ENCODE data around the gene TLK2.
"Not testable (repeated sequence)": the region's sequence is repeated elsewhere in the genome, so short reads cannot be mapped to it uniquely, and the experiment has no call there.

TLK2 gene

DNA sequence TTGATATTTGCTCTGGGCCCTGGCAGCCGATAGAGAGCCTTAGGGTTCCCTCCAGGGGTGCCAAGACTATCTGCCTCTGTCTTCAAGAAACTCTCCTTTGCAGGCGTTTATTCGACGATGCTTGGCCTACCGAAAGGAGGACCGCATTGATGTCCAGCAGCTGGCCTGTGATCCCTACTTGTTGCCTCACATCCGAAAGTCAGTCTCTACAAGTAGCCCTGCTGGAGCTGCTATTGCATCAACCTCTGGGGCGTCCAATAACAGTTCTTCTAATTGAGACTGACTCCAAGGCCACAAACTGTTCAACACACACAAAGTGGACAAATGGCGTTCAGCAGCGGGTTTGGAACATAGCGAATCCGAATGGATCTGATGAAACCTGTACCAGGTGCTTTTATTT, 133.7 kb downstream of the TLK2 start:
- H3K9ac ChIP-seq (ENCODE audit: low read depth in 1 of 2, low read length in 2 of 2); H3K27ac ChIP-seq (ENCODE audit: low read depth, low read length); H3K27me3 ChIP-seq (ENCODE audit: control insufficient read depth in 1 of 2, insufficient read depth in 2 of 2, low read length in 2 of 2); H3K4me1 ChIP-seq (ENCODE audit: control insufficient read depth in 1 of 2, insufficient read depth in 2 of 2, low read length in 2 of 2); H3K9me3 ChIP-seq (ENCODE audit: control insufficient read depth in 1 of 2, low read length in 2 of 2); H3K4me3 ChIP-seq (ENCODE audit: low read depth in 1 of 2, low read length in 2 of 2): not testable (repeated sequence)
- peaks cover 26 to 61% of the 10 kb centered on the region in 2 donors for H3K36me3 ChIP-seq (ENCODE audit: control insufficient read depth in 1 of 2, insufficient read depth in 2 of 2, low read length in 2 of 2)

DNA sequence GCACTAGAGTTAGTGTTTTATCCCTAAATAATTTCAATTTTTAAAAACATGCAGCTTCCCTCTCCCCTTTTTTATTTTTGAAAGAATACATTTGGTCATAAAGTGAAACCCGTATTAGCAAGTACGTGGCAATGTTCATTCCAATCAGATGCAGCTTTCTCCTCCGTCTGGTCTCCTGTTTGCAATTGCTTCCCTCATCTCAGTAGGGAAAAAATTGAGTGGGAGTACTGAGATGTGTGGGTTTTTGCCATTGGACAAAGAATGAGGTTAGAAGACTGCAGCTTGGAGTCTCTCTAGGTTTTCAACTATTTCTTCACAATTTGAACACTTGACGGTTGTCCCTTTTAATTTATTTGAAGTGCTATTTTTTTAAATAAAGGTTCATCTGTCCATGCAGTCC, 134.5 kb downstream of the TLK2 start:
- H3K4me3 ChIP-seq (ENCODE audit: low read depth in 1 of 2, low read length in 2 of 2); H3K4me1 ChIP-seq (ENCODE audit: control insufficient read depth in 1 of 2, insufficient read depth in 2 of 2, low read length in 2 of 2); H3K9me3 ChIP-seq (ENCODE audit: control insufficient read depth in 1 of 2, low read length in 2 of 2); H3K27me3 ChIP-seq (ENCODE audit: control insufficient read depth in 1 of 2, insufficient read depth in 2 of 2, low read length in 2 of 2); H3K27ac ChIP-seq (ENCODE audit: low read depth, low read length); H3K9ac ChIP-seq (ENCODE audit: low read depth in 1 of 2, low read length in 2 of 2): not testable (repeated sequence)
- H3K36me3 ChIP-seq (ENCODE audit: control insufficient read depth in 1 of 2, insufficient read depth in 2 of 2, low read length in 2 of 2): peaks cover 21 to 55% of the 10 kb centered on the region in 2 donors

DNA sequence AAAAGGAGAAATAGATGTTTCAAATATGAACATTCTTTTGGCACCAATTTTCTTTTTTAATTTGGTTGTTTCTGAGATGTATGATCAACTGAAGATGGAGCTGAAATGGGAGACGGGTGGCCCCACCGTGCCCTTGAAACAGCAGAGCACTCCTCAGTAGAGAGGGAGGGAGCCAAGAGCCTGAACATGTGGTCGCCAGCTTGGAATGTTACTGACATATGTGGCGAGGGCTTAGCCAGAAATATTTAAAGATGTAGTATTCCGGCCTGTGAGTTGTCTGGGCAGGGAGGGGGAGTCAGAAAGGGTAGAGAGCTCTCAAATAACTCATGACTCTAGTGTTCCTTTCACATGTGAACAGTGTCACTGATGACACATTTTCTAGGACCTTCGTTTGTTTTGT, 135.5 kb downstream of the TLK2 start:
- H3K4me3 ChIP-seq (ENCODE audit: low read depth in 1 of 2, low read length in 2 of 2): no peak overlapping the region
- H3K9ac ChIP-seq (ENCODE audit: low read depth in 1 of 2, low read length in 2 of 2): no peak overlapping the region
- peaks cover 14 to 53% of the 10 kb centered on the region in 2 donors for H3K36me3 ChIP-seq (ENCODE audit: control insufficient read depth in 1 of 2, insufficient read depth in 2 of 2, low read length in 2 of 2)
- no peak overlapping the region for H3K27ac ChIP-seq (ENCODE audit: low read depth, low read length)
- H3K9me3 ChIP-seq (ENCODE audit: control insufficient read depth in 1 of 2, low read length in 2 of 2): no peaks in the 10 kb centered on the region
- no peaks in the 10 kb centered on the region for H3K4me1 ChIP-seq (ENCODE audit: control insufficient read depth in 1 of 2, insufficient read depth in 2 of 2, low read length in 2 of 2)
- H3K27me3 ChIP-seq (ENCODE audit: control insufficient read depth in 1 of 2, insufficient read depth in 2 of 2, low read length in 2 of 2): no peaks in the 10 kb centered on the region

DNA sequence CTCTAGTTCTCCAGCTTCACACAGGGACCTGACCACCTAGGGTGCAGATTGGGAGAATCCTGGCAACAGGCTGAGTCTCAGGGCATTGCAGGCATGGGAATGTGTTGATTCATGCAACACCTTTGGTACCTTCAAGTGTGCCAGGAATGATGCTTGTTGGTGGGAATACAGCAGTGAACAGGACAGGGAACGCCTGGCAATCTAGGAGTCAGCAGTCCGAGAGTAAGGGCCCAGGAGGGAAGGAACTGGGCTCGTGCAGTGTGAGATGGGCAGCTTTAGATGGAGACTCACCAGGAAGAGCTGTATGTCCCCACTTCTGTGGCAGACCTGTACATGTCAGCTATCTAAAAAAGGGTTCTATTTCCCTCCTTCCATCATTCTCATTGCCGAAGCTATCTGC, 136.9 kb downstream of the TLK2 start:
- Histone ChIP-seq H3K27ac (ENCODE audit: low read depth, low read length) (no peak overlapping the region), H3K4me3 (ENCODE audit: low read depth in 1 of 2, low read length in 2 of 2) (no peak overlapping the region), H3K9ac (ENCODE audit: low read depth in 1 of 2, low read length in 2 of 2) (no peak overlapping the region), H3K36me3 (ENCODE audit: control insufficient read depth in 1 of 2, insufficient read depth in 2 of 2, low read length in 2 of 2) (peaks cover 8 to 39% of the 10 kb centered on the region in 2 donors), H3K9me3 (ENCODE audit: control insufficient read depth in 1 of 2, low read length in 2 of 2) (no peaks in the 10 kb centered on the region), H3K27me3 (ENCODE audit: control insufficient read depth in 1 of 2, insufficient read depth in 2 of 2, low read length in 2 of 2) (no peaks in the 10 kb centered on the region), H3K4me1 (ENCODE audit: control insufficient read depth in 1 of 2, insufficient read depth in 2 of 2, low read length in 2 of 2) (no peaks in the 10 kb centered on the region)

DNA sequence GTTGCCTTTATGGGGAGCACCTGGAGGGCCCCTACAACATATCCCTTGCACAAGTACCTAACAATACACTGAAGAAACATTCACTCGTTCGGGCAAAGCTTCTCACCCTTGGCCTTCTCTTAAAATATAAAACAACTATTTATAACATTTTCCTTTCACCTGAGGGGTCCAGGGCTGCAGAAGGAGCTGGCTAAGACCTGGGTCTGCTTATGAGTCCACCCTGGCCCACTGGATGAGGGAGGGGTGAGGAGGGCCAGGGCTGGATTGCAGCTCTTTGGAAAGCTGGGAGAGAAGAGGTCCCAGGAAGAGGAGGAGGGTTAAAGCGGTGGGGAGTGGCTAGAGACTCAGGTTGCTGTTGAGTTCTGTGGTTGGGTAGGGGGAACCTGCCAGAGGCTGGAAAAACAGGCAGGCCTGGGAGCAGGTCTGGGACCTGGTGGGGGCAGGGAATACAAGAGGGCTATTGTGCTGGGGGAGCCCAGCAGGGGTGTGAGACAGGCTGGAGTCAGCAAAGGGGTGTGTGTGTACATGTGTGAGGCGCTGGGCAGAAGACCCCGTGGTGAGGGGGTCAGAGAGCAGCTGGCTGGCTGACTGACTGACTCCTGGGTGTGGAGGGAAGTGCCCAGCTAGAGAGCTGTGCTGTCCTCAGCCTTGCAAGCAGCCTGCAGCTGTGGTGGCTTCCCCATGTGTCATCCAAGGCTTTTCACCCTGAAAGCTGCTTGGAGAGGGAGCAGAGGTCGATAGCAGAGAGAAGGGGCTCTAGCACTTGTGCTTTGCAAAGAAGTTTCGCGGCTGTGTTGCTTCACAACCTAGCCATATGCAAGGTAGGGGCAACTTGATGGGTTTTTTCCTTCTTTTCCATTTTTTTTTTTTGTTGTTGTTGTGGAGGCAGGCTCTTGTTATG, 138.6 kb downstream of the TLK2 start:
- no peak overlapping the region for H3K9ac ChIP-seq (ENCODE audit: low read depth in 1 of 2, low read length in 2 of 2)
- no peak overlapping the region for H3K4me3 ChIP-seq (ENCODE audit: low read depth in 1 of 2, low read length in 2 of 2)
- H3K9me3 ChIP-seq (ENCODE audit: control insufficient read depth in 1 of 2, low read length in 2 of 2): no peaks in the 10 kb centered on the region
- H3K27ac ChIP-seq (ENCODE audit: low read depth, low read length): no peak overlapping the region
- H3K27me3 ChIP-seq (ENCODE audit: control insufficient read depth in 1 of 2, insufficient read depth in 2 of 2, low read length in 2 of 2): no peaks in the 10 kb centered on the region
- H3K4me1 ChIP-seq (ENCODE audit: control insufficient read depth in 1 of 2, insufficient read depth in 2 of 2, low read length in 2 of 2): no peaks in the 10 kb centered on the region
- H3K36me3 ChIP-seq (ENCODE audit: control insufficient read depth in 1 of 2, insufficient read depth in 2 of 2, low read length in 2 of 2): peaks cover 7 to 24% of the 10 kb centered on the region in 2 donors

DNA sequence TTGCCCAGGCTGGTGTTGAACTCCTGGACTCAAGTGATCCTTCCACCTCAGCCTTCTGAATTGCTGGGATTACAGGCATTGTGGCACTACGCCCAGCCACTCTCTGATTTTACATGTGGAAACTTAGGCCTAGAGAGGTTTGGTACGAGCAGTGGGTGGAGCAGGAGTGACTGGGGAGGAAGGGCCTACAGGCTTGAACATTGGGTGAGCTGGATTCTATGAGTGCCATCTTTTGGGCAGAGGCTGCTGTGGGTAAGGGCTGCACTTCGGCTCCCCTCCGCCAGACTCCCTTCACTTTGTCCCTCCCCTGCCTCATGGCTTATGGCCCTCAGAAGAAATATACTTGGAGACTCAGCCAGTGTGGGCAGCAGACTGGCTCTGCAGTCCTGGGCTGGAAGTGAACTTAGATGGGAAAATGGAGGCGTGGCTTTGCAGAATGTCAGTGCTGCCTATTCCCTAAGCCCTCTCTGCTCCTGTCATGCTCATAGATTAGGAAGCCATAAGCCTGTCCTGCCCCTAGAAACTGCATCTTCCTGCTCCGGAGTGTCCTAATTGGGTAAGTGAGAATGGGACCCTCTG, 139.4 kb downstream of the TLK2 start:
- H3K9ac ChIP-seq (ENCODE audit: low read depth in 1 of 2, low read length in 2 of 2): no peak overlapping the region
- peaks cover 7 to 23% of the 10 kb centered on the region in 2 donors for H3K36me3 ChIP-seq (ENCODE audit: control insufficient read depth in 1 of 2, insufficient read depth in 2 of 2, low read length in 2 of 2)

DNA sequence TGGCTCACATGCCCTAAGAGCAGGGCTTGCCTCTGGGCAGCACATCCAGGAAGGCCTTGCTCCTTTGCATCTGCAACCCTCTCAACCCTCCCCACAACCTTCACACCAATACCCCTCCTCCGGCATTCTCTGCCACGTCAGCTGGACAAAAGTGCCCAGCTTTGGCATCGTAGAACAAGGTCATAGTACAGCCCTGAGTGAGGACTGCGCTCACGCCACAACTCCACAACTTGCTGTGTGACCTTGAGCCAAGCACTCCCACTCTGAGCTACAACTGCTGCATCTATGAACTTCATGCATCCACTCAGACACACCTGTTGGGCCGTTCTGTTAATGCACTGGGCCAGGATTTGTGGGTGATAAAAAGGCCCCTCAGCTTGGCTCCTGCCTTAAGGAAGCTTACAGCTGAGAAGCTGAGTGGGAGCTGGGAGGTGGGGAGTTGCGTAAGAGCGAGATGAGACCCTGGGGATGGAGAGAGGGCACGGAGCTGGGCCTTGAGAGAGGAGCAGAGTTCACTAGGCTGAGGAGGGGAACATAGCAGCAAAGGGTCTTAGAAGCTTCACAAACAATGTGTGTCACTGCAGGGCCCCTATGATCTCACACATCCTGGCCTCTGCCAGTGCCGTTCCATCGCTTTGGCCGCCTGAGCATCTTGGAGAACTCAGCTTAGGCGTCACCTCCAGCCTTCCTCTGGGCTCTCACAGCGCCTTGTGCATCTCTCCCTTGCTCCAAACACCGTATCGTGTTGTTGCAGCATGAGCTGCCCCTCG, 140.2 kb downstream of the TLK2 start:
- H3K27ac ChIP-seq (ENCODE audit: low read depth, low read length): no peak overlapping the region

More for the DNA sequence above, 139.4 kb downstream of the TLK2 start:
- Histone ChIP-seq H3K27me3 (ENCODE audit: control insufficient read depth in 1 of 2, insufficient read depth in 2 of 2, low read length in 2 of 2) (no peaks in the 10 kb centered on the region), H3K27ac (ENCODE audit: low read depth, low read length) (no peak overlapping the region), H3K4me1 (ENCODE audit: control insufficient read depth in 1 of 2, insufficient read depth in 2 of 2, low read length in 2 of 2) (no peaks in the 10 kb centered on the region), H3K4me3 (ENCODE audit: low read depth in 1 of 2, low read length in 2 of 2) (no peak overlapping the region), H3K9me3 (ENCODE audit: control insufficient read depth in 1 of 2, low read length in 2 of 2) (no peaks in the 10 kb centered on the region)

DNA sequence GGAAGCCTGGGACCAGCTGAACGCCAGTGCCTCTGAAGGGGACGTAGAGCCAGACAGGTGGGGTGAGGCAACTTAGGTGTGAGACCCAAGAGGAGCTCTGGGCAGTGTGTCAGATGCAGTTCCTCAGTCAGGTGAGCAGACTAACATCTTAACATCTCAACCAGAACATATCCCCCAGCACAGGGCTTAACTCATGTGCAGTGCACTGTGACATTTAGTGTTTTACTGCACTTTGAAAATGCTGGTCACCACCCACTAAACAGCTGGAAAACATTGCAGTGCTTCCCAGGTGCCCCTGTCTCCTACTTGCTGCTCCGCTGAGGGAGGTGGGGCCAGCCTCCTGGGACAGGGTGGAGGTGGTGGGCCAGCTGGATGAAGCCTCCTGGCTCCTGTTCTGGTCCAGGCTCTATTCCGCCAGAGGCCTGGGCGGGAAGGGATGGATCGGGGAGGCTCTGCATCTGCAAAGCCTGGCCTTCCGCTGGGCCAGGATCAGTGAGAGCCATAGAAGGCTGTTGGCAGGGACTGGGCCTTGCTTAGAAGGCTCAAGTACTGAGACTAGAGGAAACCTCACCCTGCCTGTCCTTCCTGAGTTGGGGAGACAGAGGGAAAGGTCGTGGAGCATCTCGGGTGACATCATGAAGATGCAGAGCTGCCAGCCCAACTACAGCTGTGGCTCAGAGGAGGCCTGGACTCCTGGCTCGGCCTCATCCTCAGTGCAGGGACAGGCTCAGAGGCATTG, 141.0 kb downstream of the TLK2 start:
- H3K9me3 ChIP-seq (ENCODE audit: control insufficient read depth in 1 of 2, low read length in 2 of 2): no peaks in the 10 kb centered on the region
- H3K4me1 ChIP-seq (ENCODE audit: control insufficient read depth in 1 of 2, insufficient read depth in 2 of 2, low read length in 2 of 2): no peaks in the 10 kb centered on the region
- no peak overlapping the region for H3K9ac ChIP-seq (ENCODE audit: low read depth in 1 of 2, low read length in 2 of 2)
- no peak overlapping the region for H3K27ac ChIP-seq (ENCODE audit: low read depth, low read length)
- H3K36me3 ChIP-seq (ENCODE audit: control insufficient read depth in 1 of 2, insufficient read depth in 2 of 2, low read length in 2 of 2): peaks cover 7 to 20% of the 10 kb centered on the region in 2 donors
- no peaks in the 10 kb centered on the region for H3K27me3 ChIP-seq (ENCODE audit: control insufficient read depth in 1 of 2, insufficient read depth in 2 of 2, low read length in 2 of 2)
- H3K4me3 ChIP-seq (ENCODE audit: low read depth in 1 of 2, low read length in 2 of 2): no peak overlapping the region

More for the DNA sequence above, 140.2 kb downstream of the TLK2 start:
- H3K27me3 ChIP-seq (ENCODE audit: control insufficient read depth in 1 of 2, insufficient read depth in 2 of 2, low read length in 2 of 2): no peaks in the 10 kb centered on the region
- no peak overlapping the region for H3K4me3 ChIP-seq (ENCODE audit: low read depth in 1 of 2, low read length in 2 of 2)
- no peaks in the 10 kb centered on the region for H3K4me1 ChIP-seq (ENCODE audit: control insufficient read depth in 1 of 2, insufficient read depth in 2 of 2, low read length in 2 of 2)
- no peak overlapping the region for H3K9ac ChIP-seq (ENCODE audit: low read depth in 1 of 2, low read length in 2 of 2)
- peaks cover 7 to 23% of the 10 kb centered on the region in 2 donors for H3K36me3 ChIP-seq (ENCODE audit: control insufficient read depth in 1 of 2, insufficient read depth in 2 of 2, low read length in 2 of 2)
- H3K9me3 ChIP-seq (ENCODE audit: control insufficient read depth in 1 of 2, low read length in 2 of 2): no peaks in the 10 kb centered on the region

DNA sequence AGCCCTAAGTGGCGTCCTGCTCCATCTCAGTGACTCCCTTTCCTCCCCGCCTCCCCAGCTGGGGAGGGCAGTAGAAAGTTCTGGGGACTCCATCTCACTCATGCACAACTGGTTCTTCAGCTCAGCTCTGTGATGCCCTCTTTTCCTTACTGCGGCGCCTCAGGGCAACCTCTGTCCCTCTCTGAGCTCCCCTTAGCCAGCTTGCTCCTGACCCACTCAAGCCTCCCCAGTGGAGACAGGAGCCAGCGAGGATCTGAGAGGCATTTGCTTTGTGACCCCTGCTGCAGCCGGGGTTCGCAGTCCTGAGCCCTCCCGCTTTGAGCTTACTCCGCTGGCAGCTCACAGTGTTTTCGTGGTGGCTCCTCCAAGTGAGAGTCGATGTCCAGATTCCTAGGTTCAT, 142.6 kb downstream of the TLK2 start:
- peaks cover 0 to 10% of the 10 kb centered on the region in 2 donors for H3K36me3 ChIP-seq (ENCODE audit: control insufficient read depth in 1 of 2, insufficient read depth in 2 of 2, low read length in 2 of 2)
- no peak overlapping the region for H3K4me3 ChIP-seq (ENCODE audit: low read depth in 1 of 2, low read length in 2 of 2)
- H3K27ac ChIP-seq (ENCODE audit: low read depth, low read length): no peak overlapping the region
- H3K27me3 ChIP-seq (ENCODE audit: control insufficient read depth in 1 of 2, insufficient read depth in 2 of 2, low read length in 2 of 2): no peaks in the 10 kb centered on the region
- no peaks in the 10 kb centered on the region for H3K9me3 ChIP-seq (ENCODE audit: control insufficient read depth in 1 of 2, low read length in 2 of 2)
- H3K4me1 ChIP-seq (ENCODE audit: control insufficient read depth in 1 of 2, insufficient read depth in 2 of 2, low read length in 2 of 2): no peaks in the 10 kb centered on the region
- no peak overlapping the region for H3K9ac ChIP-seq (ENCODE audit: low read depth in 1 of 2, low read length in 2 of 2)
